AG04450 (cell line): ENCODE data around the gene RARRES1. TPM values are rescaled to one million over a fixed set of nuclear protein-coding genes. Genes with fewer than 3 reads are reported as not detected.

Source experiments
- CTCF ChIA-PET: fragments of 300-600, 350-600 bp; formaldehyde crosslinking; extraction: SDS; loops from one replicate; lab custom pipeline; 2022; ENCODE audit warnings: antibody characterized with exemption, inconsistent platforms; lab: Charles Lee
- POLR2A ChIA-PET: fragments of 350-600 bp; formaldehyde crosslinking; extraction: SDS; loops from one replicate; lab custom pipeline; 2021; ENCODE audit warnings: antibody characterized with exemption, inconsistent platforms; lab: Yijun Ruan, JAX
- DNase-seq: peaks from one replicate; pipeline ENCODE4 v3.0.0-alpha.2; 2011; ENCODE audit warnings: low read depth, low spot score
- H3K27ac ChIP-seq: one replicate; pipeline ENCODE4 v1.5.1; 2012; ENCODE audit warnings: low read depth, low read length, control low read depth
- H3K27me3 ChIP-seq: one replicate; pipeline ENCODE4 v1.6.0; 2012; ENCODE audit warnings: low read length; ENCODE audit not compliant: control insufficient read depth, insufficient read depth
- H3K4me3 ChIP-seq: 2 replicates; pipeline ENCODE4 v1.5.1; 2011; ENCODE audit warnings: mild to moderate bottlenecking, low read depth, low read length, control low read depth
- H3K9me3 ChIP-seq: 2 replicates; pipeline ENCODE4 v1.5.1; 2012; ENCODE audit warnings: low read length; ENCODE audit not compliant: control insufficient read depth, insufficient read depth
- CTCF ChIP-seq: IDR thresholded peaks from 2 replicates; pipeline ENCODE4 v1.5.1; 2011; ENCODE audit warnings: low read depth, low read length, control low read depth, inconsistent platforms
- polyA plus RNA-seq: library from polyadenylated mRNA; depleted of rRNA; stranded (reverse); fragments of >200 nt; gene quantifications from 2 replicates; pipeline ENCODE4 v1.2.3, GENCODE V29; 2011

The RARRES1 gene
- polyA plus RNA-seq, 1 experiment: 50.4 TPM

GRCh38 chr3:158768361-158768787, 36.1 kb upstream of the RARRES1 start:
- H3K4me3 ChIP-seq: no peak overlapping the region
- TF ChIP-seq CTCF: no peak
- POLR2A ChIA-PET: interaction anchor here (1.3 to 1.4 kb wide), 2 partner anchors 30 to 85 kb away, joined by 3 to 4 read pairs; no protein-coding TSS in a partner anchor
- no peaks in the 10 kb centered on the region for H3K27me3 ChIP-seq
- CTCF ChIA-PET: interaction anchor here (1.1 to 1.6 kb wide), 2 partner anchors 21 to 108 kb away, joined by 3 to 7 read pairs; no protein-coding TSS in a partner anchor
- peak; percentile 49 for DNase-seq
- no peaks in the 10 kb centered on the region for H3K9me3 ChIP-seq
- peak overlapping the region; percentile 95 for H3K27ac ChIP-seq

- no peak overlapping the region for H3K4me3 ChIP-seq
- H3K27me3 ChIP-seq: no peaks in the 10 kb centered on the region
- CTCF ChIA-PET: interaction anchor here (1.3 to 2.7 kb wide), 3 partner anchors 23 to 107 kb away, joined by 3 to 13 read pairs (median 4); no protein-coding TSS in a partner anchor
- no peak for DNase-seq
- H3K9me3 ChIP-seq: no peaks in the 10 kb centered on the region
- H3K27ac ChIP-seq: no peak overlapping the region
- no peak for TF ChIP-seq CTCF
- POLR2A ChIA-PET: no interaction called here
Observed at GRCh38 chr3:158766364-158766763, 34.1 kb upstream of the RARRES1 start.

GRCh38 chr3:158765518-158766205, 33.4 kb upstream of the RARRES1 start:
- no peaks in the 10 kb centered on the region for H3K9me3 ChIP-seq
- CTCF ChIA-PET: interaction anchor here (1.2 to 2.7 kb wide), 4 partner anchors 24 to 106 kb away, joined by 3 to 13 read pairs (median 4); no protein-coding TSS in a partner anchor
- no peak for DNase-seq
- no peak for TF ChIP-seq CTCF
- no peaks in the 10 kb centered on the region for H3K27me3 ChIP-seq
- H3K27ac ChIP-seq: no peak overlapping the region
- POLR2A ChIA-PET: no interaction called here
- no peak overlapping the region for H3K4me3 ChIP-seq

GRCh38 chr3:158763421-158763820, 31.2 kb upstream of the RARRES1 start:
- no peak for TF ChIP-seq CTCF
- DNase-seq: no peak
- Histone ChIP-seq H3K27ac (no peak overlapping the region), H3K4me3 (no peak overlapping the region), H3K27me3 (no peaks in the 10 kb centered on the region), H3K9me3 (no peaks in the 10 kb centered on the region)
- ChIA-PET CTCF (interaction anchor here (3.0 kb wide), 1 partner anchor 35 kb away, joined by 11 read pairs; no protein-coding TSS in a partner anchor), POLR2A (no interaction called here)

- no peak for DNase-seq
- Histone ChIP-seq H3K4me3 (no peak overlapping the region), H3K27ac (no peak overlapping the region), H3K27me3 (no peaks in the 10 kb centered on the region), H3K9me3 (no peaks in the 10 kb centered on the region)
- ChIA-PET POLR2A (no interaction called here), CTCF (interaction anchor here (3.0 kb wide), 1 partner anchor 35 kb away, joined by 11 read pairs; no protein-coding TSS in a partner anchor)
- TF ChIP-seq CTCF: no peak
Observed at GRCh38 chr3:158762701-158763100, 30.4 kb upstream of the RARRES1 start.
